HG03378 (cell line): ENCODE data around the gene TNNC1.

ENCODE experiments used
- ATAC-seq: cut with Tn5 transposase; IDR thresholded peaks from one replicate; pipeline ENCODE4 v1.9.1; 2021; ENCODE audit warnings: mild to moderate bottlenecking, moderate library complexity; ENCODE audit not compliant: unreplicated experiment

The TNNC1 gene

GRCh38 chr3:52484680-52485461, 31.0 kb upstream of the TNNC1 start:
- no peak for ATAC-seq

GRCh38 chr3:52483577-52484381, 29.9 kb upstream of the TNNC1 start:
- no peak for ATAC-seq

GRCh38 chr3:52483081-52483480, 29.2 kb upstream of the TNNC1 start:
- no peak for ATAC-seq

DNA sequence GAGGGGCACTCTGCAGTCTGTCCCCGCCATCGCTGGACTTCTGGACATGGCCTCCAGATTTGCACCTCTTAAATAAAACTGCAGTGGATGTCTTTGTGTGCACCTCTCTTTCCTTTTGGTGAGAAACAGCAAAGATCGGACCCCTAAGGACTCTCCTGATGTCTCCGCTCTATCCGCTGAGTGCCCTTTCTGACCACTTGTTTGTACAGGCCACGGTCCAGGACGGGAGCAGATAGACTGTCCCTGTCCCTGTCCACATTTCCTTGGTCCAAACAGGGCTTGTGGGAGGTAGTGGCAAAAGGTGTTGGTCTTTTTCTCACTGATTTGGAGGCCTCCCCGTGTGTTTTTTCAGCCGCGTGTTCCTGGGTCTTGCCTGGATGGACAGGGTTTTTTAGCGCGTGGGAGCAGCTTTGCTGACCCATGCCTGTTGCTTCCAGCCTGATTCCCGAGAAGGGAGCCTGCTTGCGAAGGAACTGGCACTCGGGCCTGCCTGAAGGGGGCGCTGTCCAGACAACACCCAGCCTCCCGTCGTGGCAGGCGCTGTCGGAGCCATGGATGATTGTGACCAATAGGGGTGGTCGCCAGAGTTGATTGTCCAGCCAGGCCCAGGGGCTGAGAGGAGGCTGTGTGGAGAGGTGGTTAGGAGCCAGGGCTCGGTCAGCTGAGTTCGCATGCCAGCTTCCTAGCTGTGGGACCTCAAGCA, 28.1 kb upstream of the TNNC1 start:
- ATAC-seq: no peak

- no peak for ATAC-seq
Observed at GRCh38 chr3:52480768-52481715, 27.2 kb upstream of the TNNC1 start.

DNA sequence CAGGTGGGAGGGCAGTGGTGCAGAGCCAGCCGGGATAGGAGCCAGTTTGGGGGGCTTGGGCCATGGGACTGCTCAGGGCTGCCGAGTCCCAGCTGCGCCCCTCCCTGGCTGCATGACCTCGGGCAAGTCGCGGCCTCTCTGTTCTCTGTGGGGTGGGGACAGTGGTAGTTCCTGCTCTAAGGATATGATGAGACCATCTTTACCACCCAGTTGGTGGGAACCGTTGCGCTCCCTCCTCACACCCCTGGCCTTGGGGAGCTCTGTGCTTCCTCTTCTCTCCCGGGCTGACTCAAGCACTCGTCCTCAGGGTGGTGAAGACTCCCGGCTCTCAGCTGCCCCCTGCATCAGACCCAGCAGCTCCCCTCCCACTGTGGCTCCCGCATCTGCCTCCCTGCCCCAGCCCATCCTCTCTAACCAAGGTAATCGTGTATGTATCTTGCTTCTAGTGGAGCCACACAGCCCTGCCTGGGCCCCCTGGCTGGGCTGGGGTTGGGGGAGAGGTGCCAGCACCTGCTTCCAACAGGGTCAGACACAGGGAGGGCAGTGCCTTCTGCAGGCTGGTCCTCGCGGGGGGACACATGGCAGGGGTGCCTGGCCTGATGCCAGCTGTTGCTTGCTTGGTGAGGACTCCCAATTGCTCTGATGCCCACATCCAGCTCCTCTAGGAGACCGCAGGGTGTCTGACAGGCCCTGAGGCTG, 26.2 kb upstream of the TNNC1 start:
- ATAC-seq: no peak

DNA sequence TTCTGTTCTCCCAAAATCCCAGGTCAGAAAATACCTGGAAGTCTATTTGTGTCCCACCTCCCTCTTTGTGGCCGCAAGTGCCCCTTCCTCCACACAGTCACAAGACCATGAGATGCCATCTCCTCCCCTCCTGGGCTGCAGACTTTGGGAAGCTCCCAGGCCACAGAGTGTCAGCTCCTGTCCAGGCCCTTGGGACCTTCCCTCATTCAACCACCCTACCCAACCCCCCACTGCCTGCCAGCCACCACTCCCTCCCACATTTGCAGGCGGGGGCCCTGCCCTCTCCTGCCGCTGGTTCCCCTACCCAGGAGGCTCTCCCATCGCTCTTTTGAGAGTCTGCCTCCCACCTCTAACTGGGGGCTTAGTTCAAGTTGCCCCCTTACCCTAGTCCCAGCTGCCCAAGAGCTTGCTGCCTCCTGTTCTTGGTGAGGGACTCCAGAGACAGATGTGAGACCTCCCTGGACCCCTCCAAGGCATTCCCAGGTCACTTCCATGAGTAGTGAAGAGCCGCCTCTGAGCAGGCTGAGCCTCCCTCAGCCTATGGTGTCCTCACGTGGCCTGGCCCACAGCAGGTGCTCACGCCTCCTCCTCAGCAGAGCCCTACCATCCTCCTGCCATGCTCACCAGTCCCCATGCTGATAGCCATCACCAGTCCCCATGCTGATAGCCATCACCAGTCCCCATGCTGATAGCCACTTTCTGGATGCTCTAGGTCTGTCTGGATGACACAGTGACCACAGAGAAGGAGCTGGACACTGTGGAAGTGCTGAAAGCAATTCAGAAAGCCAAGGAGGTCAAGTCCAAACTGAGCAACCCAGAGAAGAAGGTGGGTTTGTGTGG, 25.4 kb upstream of the TNNC1 start:
- no peak for ATAC-seq

- ATAC-seq: no peak
Observed at GRCh38 chr3:52477796-52478095, 23.9 kb upstream of the TNNC1 start.

GRCh38 chr3:52477076-52477795, 23.4 kb upstream of the TNNC1 start:
- ATAC-seq: no peak

DNA sequence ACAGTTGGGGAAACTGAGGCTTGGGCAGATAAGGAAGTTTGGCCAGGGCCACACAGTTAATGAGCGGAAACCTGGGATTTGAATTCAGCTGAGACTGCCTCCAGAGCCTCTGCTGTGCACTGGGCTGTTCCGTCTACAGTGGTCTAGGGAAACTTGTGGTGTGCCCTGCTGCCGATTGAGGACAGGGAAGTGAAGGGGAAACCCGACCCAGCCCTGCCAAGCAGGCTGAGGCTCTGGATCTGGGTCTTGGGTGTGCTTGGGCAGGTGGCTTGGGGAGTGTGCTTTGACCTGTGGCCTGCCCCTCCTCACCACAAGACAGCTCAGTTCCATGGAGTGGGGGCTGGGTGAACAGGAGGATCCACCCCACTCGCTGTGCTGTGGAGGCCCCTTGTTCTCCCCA, 19.2 kb upstream of the TNNC1 start:
- ATAC-seq: no peak

GRCh38 chr3:52472239-52473000, 18.6 kb upstream of the TNNC1 start:
- ATAC-seq: no peak

GRCh38 chr3:52471371-52472238, 17.8 kb upstream of the TNNC1 start:
- no peak for ATAC-seq

DNA sequence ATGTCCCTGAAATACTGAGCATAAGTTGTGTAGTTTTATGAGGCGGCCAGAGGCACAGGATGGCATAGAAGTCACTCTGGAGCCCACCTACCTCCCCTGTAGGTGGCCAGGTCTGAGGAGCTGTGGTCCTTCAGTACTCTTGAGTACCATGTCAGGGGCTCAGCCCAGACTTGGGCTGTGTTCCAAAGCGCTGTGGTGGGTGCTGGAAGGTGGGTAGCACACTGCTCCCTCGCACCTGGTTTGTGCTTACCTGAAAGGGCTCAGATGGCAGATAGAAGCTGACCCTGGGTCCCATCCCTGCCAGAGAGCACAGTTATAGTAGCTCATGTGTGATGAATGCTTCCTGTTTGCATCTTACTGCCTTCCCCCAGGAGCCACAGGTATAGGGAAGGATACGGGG, 17.1 kb upstream of the TNNC1 start:
- no peak for ATAC-seq

GRCh38 chr3:52469001-52469400, 15.2 kb upstream of the TNNC1 start:
- ATAC-seq: no peak

DNA sequence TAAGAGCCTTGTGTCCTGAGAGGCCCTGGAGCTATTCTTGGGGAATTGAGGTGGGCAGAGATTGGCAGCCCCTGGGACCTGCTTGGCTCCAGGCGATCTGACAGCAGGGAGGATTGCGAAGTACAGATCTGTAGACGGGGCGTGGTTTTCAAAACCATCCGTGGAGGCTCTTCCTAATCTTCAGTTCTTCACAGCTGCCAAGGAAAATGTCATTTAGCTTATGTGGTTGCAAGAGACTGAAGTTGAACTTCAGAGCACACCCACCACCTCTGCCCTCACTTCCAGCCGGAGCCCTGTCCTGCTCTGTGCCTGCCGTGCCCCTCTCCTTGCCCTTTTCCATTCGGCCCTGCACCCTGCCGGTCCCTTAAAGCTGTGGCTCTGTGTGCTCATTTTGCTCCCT, 14.5 kb upstream of the TNNC1 start:
- ATAC-seq: no peak

DNA sequence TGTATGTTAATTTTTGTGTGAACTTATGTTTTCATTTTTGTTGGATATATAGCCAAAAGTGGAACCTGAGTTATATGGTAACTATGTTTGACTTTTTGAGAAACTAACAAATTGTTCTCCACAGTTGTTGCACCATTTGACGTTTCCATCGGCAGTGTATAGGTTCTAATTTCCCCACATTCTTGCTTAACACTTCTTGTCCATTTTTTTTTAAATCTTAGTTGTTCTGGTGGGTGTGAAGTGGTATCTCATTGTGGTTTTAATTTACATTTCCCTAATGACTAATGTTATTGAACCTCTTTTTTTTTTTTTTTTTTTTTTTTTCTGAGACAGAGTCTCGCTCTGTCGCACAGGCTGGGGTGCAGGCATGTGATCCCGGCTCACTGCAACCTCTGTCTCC, 9.6 kb upstream of the TNNC1 start:
- no peak for ATAC-seq

DNA sequence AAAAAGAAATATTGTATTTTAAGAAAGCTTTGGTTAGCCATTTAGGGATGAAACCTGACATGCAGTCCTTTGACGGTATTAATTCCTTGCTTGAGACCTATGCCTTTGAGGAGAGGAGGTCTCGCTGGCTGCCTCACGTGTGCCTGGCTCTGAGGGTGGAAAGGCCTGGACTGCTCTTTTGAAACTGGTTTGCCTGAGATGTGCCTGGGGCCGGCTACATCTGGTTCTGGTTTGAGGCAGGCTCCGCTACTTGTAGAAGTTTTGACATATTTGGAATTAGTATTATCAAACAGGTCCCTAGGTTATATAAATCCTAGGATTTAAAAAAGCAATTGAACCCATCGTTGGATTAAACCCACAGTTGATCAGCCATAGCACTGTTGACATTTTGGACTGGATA, 8.0 kb upstream of the TNNC1 start:
- no peak for ATAC-seq
